GM12878 (cell line): ENCODE results near the gene CD70. TPM values are rescaled to one million over a fixed set of nuclear protein-coding genes. Genes with fewer than 3 reads are reported as not detected.

Experiments used
- BHLHE40 ChIP-seq, 2 experiments: fragments of 450-650 bp in 1 of 2; IDR thresholded peaks; 2 replicates each; pipeline ENCODE4 v1.6.1; 2011 to 2017; ENCODE audit warnings: low read depth in 2 of 2, borderline replicate concordance in 1 of 2, improper control_type of control experiment in 1 of 2, low read length in 1 of 2, mild to moderate bottlenecking in 1 of 2
- BMI1 ChIP-seq: fragments of 450-650 bp; IDR thresholded peaks from 2 replicates; pipeline ENCODE4 v1.6.1; 2016; ENCODE audit warnings: mild to moderate bottlenecking, moderate library complexity, borderline replicate concordance
- CHD4 ChIP-seq: fragments of 200-600 bp; sonication (generic); IDR thresholded peaks from 2 replicates; pipeline ENCODE4 v1.6.1; 2016; ENCODE audit warnings: mild to moderate bottlenecking
- HDGF ChIP-seq: fragments of 450-650 bp; IDR thresholded peaks from 2 replicates; pipeline ENCODE4 v1.6.1; 2016; ENCODE audit warnings: antibody characterized with exemption
- IKZF1 ChIP-seq: fragments of 450-650 bp; conservative IDR thresholded peaks from 2 replicates; pipeline ENCODE4 v1.6.1; 2017; ENCODE audit warnings: antibody characterized with exemption, mild to moderate bottlenecking
- IKZF2 ChIP-seq, 2 experiments: fragments of 450-650 bp; IDR thresholded peaks; 2 replicates each; pipeline ENCODE4 v1.6.1; 2017; ENCODE audit warnings: mild to moderate bottlenecking in 2 of 2, moderate library complexity in 2 of 2
- PAX5 ChIP-seq: IDR thresholded peaks from 2 replicates; pipeline ENCODE4 v1.6.1; 2011; ENCODE audit warnings: low read depth, low read length, borderline replicate concordance
- PKNOX1 ChIP-seq: fragments of 450-650 bp; IDR thresholded peaks from 2 replicates; pipeline ENCODE4 v1.6.1; 2016; ENCODE audit warnings: mild to moderate bottlenecking
- PML ChIP-seq: IDR thresholded peaks from 2 replicates; pipeline ENCODE4 v1.6.1; 2012; ENCODE audit warnings: low read length, inconsistent platforms
- POLR2AphosphoS2 ChIP-seq: IDR thresholded peaks from 2 replicates; pipeline ENCODE4 v1.6.1; 2011; ENCODE audit warnings: low read depth, mild to moderate bottlenecking, low read length, improper control_type of control experiment, moderate library complexity
- POLR2AphosphoS5 ChIP-seq: IDR thresholded peaks from 2 replicates; pipeline ENCODE4 v1.6.1; 2011; ENCODE audit warnings: mild to moderate bottlenecking, low read length, inconsistent platforms
- SIN3A ChIP-seq: IDR thresholded peaks from 2 replicates; pipeline ENCODE4 v1.6.1; 2012; ENCODE audit warnings: low read depth, low read length, improper control_type of control experiment
- SMAD5 ChIP-seq: IDR thresholded peaks from 2 replicates; pipeline ENCODE4 v1.6.1; 2016; ENCODE audit warnings: antibody characterized with exemption, low read depth
- TARDBP ChIP-seq: IDR thresholded peaks from 2 replicates; pipeline ENCODE4 v1.6.1; 2016; ENCODE audit warnings: borderline replicate concordance
- TCF12 ChIP-seq: IDR thresholded peaks from 2 replicates; pipeline ENCODE4 v1.6.1; 2011; ENCODE audit warnings: low read depth, mild to moderate bottlenecking, low read length
- TCF7 ChIP-seq: IDR thresholded peaks from 2 replicates; pipeline ENCODE4 v1.6.1; 2014; ENCODE audit warnings: antibody characterized with exemption, borderline replicate concordance
- ZSCAN29 ChIP-seq: fragments of 450-650 bp; IDR thresholded peaks from 2 replicates; pipeline ENCODE4 v1.6.1; 2017; ENCODE audit warnings: mild to moderate bottlenecking, moderate library complexity
- polyA plus RNA-seq, 11 experiments: library from polyadenylated mRNA; depleted of rRNA in 4 of 11; unstranded in 6 of 11; stranded (reverse) in 5 of 11; fragments of >200 nt; fragmentation: Nextera tagmentation in 4 of 11; fragmentation: Illumina TruSeq in 1 of 11; extraction: Ambion mirVana in 4 of 11; extraction: Trizol in 1 of 11; gene quantifications; 1 replicate in 1 of 11; 2 replicates in 10 of 11; pipeline versions ENCODE4 v1.2.1 to v1.2.3, GENCODE V29; 2011 to 2016; ENCODE audit warnings: inconsistent platforms in 2 of 11, missing spikeins in 2 of 11, low read depth in 1 of 11
- total RNA-seq, 4 experiments: library from RNA; depleted of rRNA in 3 of 4; stranded (reverse); fragments of >200 nt in 3 of 4; fragmentation: Illumina TruSeq in 1 of 4; extraction: Trizol in 1 of 4; gene quantifications; 2 replicates each; pipeline versions ENCODE4 v1.2.1 to v1.2.3, GENCODE V29; 2013 to 2021
- TF ChIP-seq, protein P1 (sequence below): IDR thresholded peaks from 2 replicates; pipeline ENCODE4 v1.6.1; 2011; ENCODE audit warnings: low read depth, mild to moderate bottlenecking, low read length, moderate library complexity, borderline replicate concordance; ENCODE audit errors: extremely low read depth
- TF ChIP-seq, protein P2 (sequence below), 3 experiments: IDR thresholded peaks in 2 of 3; conservative IDR thresholded peaks in 1 of 3; 2 replicates each; pipeline ENCODE4 v1.5.1; 2011; ENCODE audit warnings: low read depth in 3 of 3, low read length in 3 of 3, mild to moderate bottlenecking in 3 of 3, control low read depth in 2 of 3, moderate library complexity in 2 of 3, inconsistent platforms in 1 of 3, mixed read lengths in 1 of 3; ENCODE audit not compliant: control insufficient read depth in 2 of 3, insufficient read depth in 1 of 3; ENCODE audit errors: extremely low read depth in 1 of 3
- TF ChIP-seq, protein P3 (sequence below): fragments of 450-650 bp; IDR thresholded peaks from 2 replicates; pipeline ENCODE4 v1.6.1; 2018; ENCODE audit warnings: borderline replicate concordance, mild to moderate bottlenecking; ENCODE audit not compliant: partially characterized antibody
- TF ChIP-seq, protein P4 (sequence below): IDR thresholded peaks from 2 replicates; pipeline ENCODE4 v1.6.1; 2011; ENCODE audit warnings: low read depth, low read length, improper control_type of control experiment, borderline replicate concordance
- TF ChIP-seq, protein P5 (sequence below): fragments of 450-650 bp; IDR thresholded peaks from 2 replicates; pipeline ENCODE4 v1.6.1; 2017; ENCODE audit warnings: low read depth, mild to moderate bottlenecking, moderate library complexity

Gene CD70
- total and polyA plus RNA-seq, 10 of the 15 experiments (the other 5 are each of a cell fraction or from before 2014, with no cell fraction given) = 16.4 to 441 (median 265) TPM

DNA sequence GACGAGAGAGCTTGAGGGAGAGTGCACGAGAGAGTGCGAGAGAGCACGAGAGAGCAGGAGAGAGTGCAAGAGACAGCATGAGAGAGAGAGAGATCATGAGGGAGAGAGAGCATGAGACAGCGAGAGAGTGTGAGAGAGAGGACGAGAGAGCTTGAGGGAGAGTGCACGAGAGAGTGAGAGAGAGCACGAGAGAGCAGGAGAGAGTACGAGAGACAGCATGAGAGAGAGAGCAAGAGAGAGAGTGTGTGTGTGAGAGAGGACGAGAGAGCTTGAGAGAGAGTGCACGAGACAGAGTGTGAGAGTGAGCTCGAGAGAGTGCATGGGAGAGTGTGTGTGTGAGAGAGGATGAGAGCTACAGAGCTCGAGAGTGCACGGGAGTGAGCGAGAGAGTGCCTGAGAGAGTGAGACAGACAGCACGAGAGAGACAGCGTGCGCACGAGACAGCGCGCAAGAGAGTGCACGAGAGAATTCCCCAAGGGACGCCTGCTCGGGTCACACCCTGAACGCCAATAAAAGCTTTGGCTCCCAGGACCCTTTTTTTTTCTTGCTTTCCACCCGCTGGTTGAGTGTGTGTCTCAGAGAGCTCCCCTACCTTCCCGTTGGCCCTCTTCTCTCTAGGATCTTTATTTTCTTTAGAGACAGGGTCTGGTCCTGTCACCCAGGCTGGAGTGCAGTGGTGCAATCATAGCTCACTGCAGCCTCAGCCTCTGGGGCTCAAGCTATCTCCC, 3.7 kb downstream of the CD70 start (continued):
- TF ChIP-seq, protein P1, sequence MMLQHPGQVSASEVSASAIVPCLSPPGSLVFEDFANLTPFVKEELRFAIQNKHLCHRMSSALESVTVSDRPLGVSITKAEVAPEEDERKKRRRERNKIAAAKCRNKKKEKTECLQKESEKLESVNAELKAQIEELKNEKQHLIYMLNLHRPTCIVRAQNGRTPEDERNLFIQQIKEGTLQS = no peak
- TF ChIP-seq IKZF2 (IDR thresholded peaks at IDR 0.05) (peak; percentile 42 to 61; a peak in 3 of 4 replicates), BMI1 (0 out of 2 replicates have a peak, but pooled peaks have one; percentile 9), PAX5 (peak; percentile 75; the same call in 1 of the 2 replicates), TARDBP (peak; percentile 70), PML (no peak; the same call in 1 of the 2 replicates), ZSCAN29 (no peak), SMAD5 (no peak), TCF7 (no peak), PKNOX1 (peak; percentile 59; the same call in 1 of the 2 replicates), BHLHE40 (IDR thresholded peaks at IDR 0.05; ENCODE audit: borderline replicate concordance in 1 of 2, low read depth in 2 of 2, low read length in 1 of 2) (peak; percentile 100), IKZF1 (peak; percentile 49; the same call in 1 of the 2 replicates), POLR2AphosphoS2 (peak; percentile 37; the same call in 1 of the 2 replicates), HDGF (peak; percentile 100), POLR2AphosphoS5 (peak; percentile 97), CHD4 (no peak), TCF12 (peak; percentile 72), SIN3A (peak; percentile 57; the same call in 1 of the 2 replicates)
- TF ChIP-seq, protein P2, sequence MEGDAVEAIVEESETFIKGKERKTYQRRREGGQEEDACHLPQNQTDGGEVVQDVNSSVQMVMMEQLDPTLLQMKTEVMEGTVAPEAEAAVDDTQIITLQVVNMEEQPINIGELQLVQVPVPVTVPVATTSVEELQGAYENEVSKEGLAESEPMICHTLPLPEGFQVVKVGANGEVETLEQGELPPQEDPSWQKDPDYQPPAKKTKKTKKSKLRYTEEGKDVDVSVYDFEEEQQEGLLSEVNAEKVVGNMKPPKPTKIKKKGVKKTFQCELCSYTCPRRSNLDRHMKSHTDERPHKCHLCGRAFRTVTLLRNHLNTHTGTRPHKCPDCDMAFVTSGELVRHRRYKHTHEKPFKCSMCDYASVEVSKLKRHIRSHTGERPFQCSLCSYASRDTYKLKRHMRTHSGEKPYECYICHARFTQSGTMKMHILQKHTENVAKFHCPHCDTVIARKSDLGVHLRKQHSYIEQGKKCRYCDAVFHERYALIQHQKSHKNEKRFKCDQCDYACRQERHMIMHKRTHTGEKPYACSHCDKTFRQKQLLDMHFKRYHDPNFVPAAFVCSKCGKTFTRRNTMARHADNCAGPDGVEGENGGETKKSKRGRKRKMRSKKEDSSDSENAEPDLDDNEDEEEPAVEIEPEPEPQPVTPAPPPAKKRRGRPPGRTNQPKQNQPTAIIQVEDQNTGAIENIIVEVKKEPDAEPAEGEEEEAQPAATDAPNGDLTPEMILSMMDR (IDR thresholded peaks at IDR 0.05 in 2 of 3, conservative IDR thresholded peaks at IDR 0.05 in 1 of 3; ENCODE audit: control insufficient read depth in 2 of 3, extremely low read depth in 1 of 3, insufficient read depth in 1 of 3, low read depth in 3 of 3, low read length in 3 of 3) = no peak
- TF ChIP-seq, protein P3, sequence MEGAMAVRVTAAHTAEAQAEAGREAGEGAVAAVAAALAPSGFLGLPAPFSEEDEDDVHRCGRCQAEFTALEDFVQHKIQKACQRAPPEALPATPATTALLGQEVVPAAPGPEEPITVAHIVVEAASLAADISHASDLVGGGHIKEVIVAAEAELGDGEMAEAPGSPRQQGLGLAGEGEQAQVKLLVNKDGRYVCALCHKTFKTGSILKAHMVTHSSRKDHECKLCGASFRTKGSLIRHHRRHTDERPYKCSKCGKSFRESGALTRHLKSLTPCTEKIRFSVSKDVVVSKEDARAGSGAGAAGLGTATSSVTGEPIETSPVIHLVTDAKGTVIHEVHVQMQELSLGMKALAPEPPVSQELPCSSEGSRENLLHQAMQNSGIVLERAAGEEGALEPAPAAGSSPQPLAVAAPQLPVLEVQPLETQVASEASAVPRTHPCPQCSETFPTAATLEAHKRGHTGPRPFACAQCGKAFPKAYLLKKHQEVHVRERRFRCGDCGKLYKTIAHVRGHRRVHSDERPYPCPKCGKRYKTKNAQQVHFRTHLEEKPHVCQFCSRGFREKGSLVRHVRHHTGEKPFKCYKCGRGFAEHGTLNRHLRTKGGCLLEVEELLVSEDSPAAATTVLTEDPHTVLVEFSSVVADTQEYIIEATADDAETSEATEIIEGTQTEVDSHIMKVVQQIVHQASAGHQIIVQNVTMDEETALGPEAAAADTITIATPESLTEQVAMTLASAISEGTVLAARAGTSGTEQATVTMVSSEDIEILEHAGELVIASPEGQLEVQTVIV = no peak
- TF ChIP-seq, protein P4, sequence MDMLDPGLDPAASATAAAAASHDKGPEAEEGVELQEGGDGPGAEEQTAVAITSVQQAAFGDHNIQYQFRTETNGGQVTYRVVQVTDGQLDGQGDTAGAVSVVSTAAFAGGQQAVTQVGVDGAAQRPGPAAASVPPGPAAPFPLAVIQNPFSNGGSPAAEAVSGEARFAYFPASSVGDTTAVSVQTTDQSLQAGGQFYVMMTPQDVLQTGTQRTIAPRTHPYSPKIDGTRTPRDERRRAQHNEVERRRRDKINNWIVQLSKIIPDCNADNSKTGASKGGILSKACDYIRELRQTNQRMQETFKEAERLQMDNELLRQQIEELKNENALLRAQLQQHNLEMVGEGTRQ = no peak
- TF ChIP-seq, protein P5, sequence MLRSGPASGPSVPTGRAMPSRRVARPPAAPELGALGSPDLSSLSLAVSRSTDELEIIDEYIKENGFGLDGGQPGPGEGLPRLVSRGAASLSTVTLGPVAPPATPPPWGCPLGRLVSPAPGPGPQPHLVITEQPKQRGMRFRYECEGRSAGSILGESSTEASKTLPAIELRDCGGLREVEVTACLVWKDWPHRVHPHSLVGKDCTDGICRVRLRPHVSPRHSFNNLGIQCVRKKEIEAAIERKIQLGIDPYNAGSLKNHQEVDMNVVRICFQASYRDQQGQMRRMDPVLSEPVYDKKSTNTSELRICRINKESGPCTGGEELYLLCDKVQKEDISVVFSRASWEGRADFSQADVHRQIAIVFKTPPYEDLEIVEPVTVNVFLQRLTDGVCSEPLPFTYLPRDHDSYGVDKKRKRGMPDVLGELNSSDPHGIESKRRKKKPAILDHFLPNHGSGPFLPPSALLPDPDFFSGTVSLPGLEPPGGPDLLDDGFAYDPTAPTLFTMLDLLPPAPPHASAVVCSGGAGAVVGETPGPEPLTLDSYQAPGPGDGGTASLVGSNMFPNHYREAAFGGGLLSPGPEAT = no peak
